SK-N-MC (cell line): ENCODE measurements around the gene IQCN.
"Not testable (repeated sequence)": the region's sequence is repeated elsewhere in the genome, so short reads cannot be mapped to it uniquely, and the experiment has no call there.

Experiments
- EZH2 ChIP-seq: fragments of 200-600 bp; sonication (generic); IDR thresholded peaks from one replicate; pipeline ENCODE4 v1.6.1; 2017; ENCODE audit warnings: antibody characterized with exemption
- POLR2AphosphoS5 ChIP-seq: IDR thresholded peaks from 2 replicates; pipeline ENCODE4 v1.6.1; 2012; ENCODE audit warnings: mild to moderate bottlenecking, low read depth, low read length, borderline replicate concordance

DNA sequence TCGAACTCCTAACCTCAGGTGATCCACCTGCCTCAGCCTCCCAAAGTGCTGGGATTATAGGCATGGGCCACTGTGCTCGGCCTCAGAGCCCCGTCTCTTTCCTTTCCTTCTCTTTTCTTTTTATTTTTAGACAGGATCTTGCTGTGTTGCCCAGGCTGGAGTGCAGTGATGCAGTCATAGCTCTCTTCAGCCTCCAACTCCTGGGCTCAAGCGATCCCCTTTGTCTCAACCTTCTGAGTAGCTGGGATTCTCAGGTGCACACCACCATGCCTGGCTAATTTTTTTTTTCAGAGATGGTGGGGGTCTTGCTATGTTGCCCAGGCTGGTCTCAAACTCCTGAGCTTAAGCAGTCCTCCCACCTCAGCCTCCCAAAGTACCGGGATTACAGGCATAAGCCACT, 64.3 kb downstream of the IQCN start:
- not testable (repeated sequence) for TF ChIP-seq EZH2, POLR2AphosphoS5
